Epidermal melanocyte (primary cell): ENCODE data around the gene ZNF292.
"Not testable (repeated sequence)": the region's sequence is repeated elsewhere in the genome, so short reads cannot be mapped to it uniquely, and the experiment has no call there.

ENCODE experiments used
- DNase-seq: peaks from one replicate; pipeline ENCODE4 v3.0.0; 2011; ENCODE audit warnings: low spot score; ENCODE audit not compliant: insufficient read length

The ZNF292 gene

GRCh38 chr6:87154993-87155841 lies at the start of gene ZNF292:
ZNF292 (plus strand) TSS chr6:87155565; CDS start chr6:87155592, 27 bp downstream.
- peak; percentile 56 for DNase-seq

GRCh38 chr6:87105823-87106222 lies 49.5 kb upstream of the ZNF292 start:
- DNase-seq: no peak

- DNase-seq: no peak
Measured at GRCh38 chr6:87110636-87111035, 44.7 kb upstream of the ZNF292 start.

GRCh38 chr6:87115402-87116135 lies 39.8 kb upstream of the ZNF292 start:
- DNase-seq: no peak

- no peak for DNase-seq
Measured at GRCh38 chr6:87116922-87117321, 38.4 kb upstream of the ZNF292 start.

- DNase-seq: no peak
Measured at GRCh38 chr6:87118054-87118453, 37.3 kb upstream of the ZNF292 start.

GRCh38 chr6:87122477-87122876 lies 32.9 kb upstream of the ZNF292 start:
- no peak for DNase-seq

GRCh38 chr6:87124074-87124473 lies 31.3 kb upstream of the ZNF292 start:
- no peak for DNase-seq

- DNase-seq: no peak
Measured at GRCh38 chr6:87126501-87126900, 28.9 kb upstream of the ZNF292 start.

- DNase-seq: no peak
Measured at GRCh38 chr6:87127737-87128136, 27.6 kb upstream of the ZNF292 start.

GRCh38 chr6:87136963-87137362 lies 18.4 kb upstream of the ZNF292 start:
- DNase-seq: no peak

GRCh38 chr6:87139236-87139635 lies 16.1 kb upstream of the ZNF292 start:
- DNase-seq: peak; percentile 29

GRCh38 chr6:87139927-87140326 lies 15.4 kb upstream of the ZNF292 start:
- DNase-seq: not testable (repeated sequence)

GRCh38 chr6:87146363-87146762 lies 9.0 kb upstream of the ZNF292 start:
- DNase-seq: no peak

GRCh38 chr6:87150406-87150805 lies 5.0 kb upstream of the ZNF292 start:
- no peak for DNase-seq

GRCh38 chr6:87151471-87151780 lies 3.9 kb upstream of the ZNF292 start:
- DNase-seq: no peak

- DNase-seq: no peak
Measured at GRCh38 chr6:87151781-87152525, 3.4 kb upstream of the ZNF292 start.

GRCh38 chr6:87152526-87152955 lies 2.8 kb upstream of the ZNF292 start:
- no peak for DNase-seq

- no peak for DNase-seq
Measured at GRCh38 chr6:87154641-87154992, 748 bp upstream of the ZNF292 start.

- no peak for DNase-seq
Measured at GRCh38 chr6:87155842-87156815, 764 bp downstream of the ZNF292 start.

- not testable (repeated sequence) for DNase-seq
Measured at GRCh38 chr6:87157596-87157995, 2.2 kb downstream of the ZNF292 start.
